ENCODE results near the gene ARHGAP1.

The ARHGAP1 gene

DNA sequence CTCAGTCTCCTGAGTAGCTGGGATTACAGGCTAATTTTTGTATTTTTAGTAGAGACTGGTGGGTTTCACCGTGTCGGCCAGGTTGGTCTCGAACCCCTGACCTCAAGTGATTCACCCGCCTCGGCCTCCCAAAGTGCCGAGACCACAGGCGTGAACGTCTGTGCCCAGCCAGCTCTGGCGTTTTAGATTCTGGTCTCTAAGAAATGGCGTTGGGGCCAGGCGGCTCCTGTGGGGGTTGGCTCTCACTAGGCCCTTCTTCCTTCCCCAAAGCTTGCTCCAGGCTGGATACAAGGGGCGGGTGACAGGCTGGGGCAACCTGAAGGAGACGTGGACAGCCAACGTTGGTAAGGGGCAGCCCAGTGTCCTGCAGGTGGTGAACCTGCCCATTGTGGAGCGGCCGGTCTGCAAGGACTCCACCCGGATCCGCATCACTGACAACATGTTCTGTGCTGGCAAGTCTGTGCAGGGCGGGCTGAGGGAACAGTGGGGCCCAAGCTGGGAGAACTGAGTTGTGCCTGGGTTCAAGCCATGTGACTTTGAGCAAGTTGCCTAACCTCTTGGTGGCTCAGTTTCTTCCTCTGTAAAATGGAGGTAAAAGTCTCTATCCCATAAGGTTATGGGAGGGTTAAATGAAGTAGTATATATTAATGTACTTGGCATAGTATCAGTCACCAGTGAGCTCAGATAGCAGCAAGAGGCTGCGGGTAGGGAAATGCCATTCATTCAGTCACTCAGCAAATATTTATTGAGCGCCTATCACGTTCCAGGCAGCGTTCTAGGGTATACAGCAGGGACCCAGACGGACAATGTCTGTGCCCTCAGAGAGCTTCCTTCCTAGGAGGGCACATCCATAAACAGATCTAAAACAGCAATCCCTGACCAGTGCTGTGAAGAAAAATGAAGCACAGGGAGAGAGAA is 28.9 kb upstream of the ARHGAP1 start:
- no peaks in the 10 kb centered on the region for H3K36me3 ChIP-seq (ENCODE audit: insufficient read depth, low read length)
- H3K4me3 ChIP-seq (ENCODE audit: low read length), result no peak overlapping the region
- no peaks in the 10 kb centered on the region for H3K9me3 ChIP-seq (ENCODE audit: low read length)
- H3K4me1 ChIP-seq (ENCODE audit: insufficient read depth, low read length), result no peaks in the 10 kb centered on the region
- no peaks in the 10 kb centered on the region for H3K27me3 ChIP-seq (ENCODE audit: insufficient read depth, low read length)
- no peak overlapping the region for H2AFZ ChIP-seq (ENCODE audit: low read depth, low read length)

DNA sequence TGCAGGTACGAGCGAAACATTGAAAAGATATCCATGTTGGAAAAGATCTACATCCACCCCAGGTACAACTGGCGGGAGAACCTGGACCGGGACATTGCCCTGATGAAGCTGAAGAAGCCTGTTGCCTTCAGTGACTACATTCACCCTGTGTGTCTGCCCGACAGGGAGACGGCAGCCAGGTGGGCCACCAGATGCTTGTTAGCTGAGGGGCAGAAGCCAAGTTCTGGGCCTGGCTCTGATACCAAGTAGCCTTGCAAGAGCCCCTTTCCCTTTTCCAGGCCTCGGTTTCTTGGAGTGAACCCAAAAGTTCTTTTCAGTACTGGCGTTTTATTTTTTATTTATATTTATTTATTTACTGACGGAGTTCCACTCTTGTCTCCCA is 28.2 kb upstream of the ARHGAP1 start:
- Histone ChIP-seq H3K4me3 (ENCODE audit: low read length) (no peak overlapping the region), H3K9me3 (ENCODE audit: low read length) (no peaks in the 10 kb centered on the region), H3K27me3 (ENCODE audit: insufficient read depth, low read length) (no peaks in the 10 kb centered on the region), H3K4me1 (ENCODE audit: insufficient read depth, low read length) (no peaks in the 10 kb centered on the region), H2AFZ (ENCODE audit: low read depth, low read length) (no peak overlapping the region), H3K36me3 (ENCODE audit: insufficient read depth, low read length) (no peaks in the 10 kb centered on the region)

DNA sequence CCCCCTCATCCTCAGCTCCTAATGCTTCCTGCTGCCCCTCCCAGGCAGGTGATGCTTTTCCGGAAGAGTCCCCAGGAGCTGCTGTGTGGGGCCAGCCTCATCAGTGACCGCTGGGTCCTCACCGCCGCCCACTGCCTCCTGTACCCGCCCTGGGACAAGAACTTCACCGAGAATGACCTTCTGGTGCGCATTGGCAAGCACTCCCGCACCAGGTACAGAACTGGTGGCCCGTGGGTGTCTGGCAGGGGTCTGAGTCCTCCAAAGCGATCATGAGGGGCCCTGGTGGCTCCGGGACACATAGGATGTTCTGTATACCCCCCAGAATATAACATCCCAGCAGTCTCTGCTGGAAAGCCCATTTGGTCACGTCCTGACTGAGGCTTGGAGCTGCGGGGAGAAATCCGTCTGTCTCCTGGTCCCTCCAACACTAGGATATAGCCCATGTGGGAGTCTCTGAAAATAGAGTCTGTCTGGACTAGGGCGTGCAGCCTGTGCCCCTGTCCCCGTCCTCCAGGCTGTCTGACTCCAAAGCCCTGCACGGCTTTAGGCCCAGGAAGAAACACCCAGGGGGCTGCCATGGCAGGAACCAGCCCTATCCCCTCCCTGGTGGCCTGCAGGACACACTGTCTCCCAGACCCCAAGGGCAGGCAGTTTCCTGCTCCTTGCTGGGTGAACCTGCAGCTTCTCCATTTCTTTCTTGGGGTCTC is 27.7 kb upstream of the ARHGAP1 start:
- H3K4me1 ChIP-seq (ENCODE audit: insufficient read depth, low read length), result no peaks in the 10 kb centered on the region
- no peak overlapping the region for H2AFZ ChIP-seq (ENCODE audit: low read depth, low read length)
- no peaks in the 10 kb centered on the region for H3K9me3 ChIP-seq (ENCODE audit: low read length)
- H3K27me3 ChIP-seq (ENCODE audit: insufficient read depth, low read length), result no peaks in the 10 kb centered on the region
- no peaks in the 10 kb centered on the region for H3K36me3 ChIP-seq (ENCODE audit: insufficient read depth, low read length)
- no peak overlapping the region for H3K4me3 ChIP-seq (ENCODE audit: low read length)

DNA sequence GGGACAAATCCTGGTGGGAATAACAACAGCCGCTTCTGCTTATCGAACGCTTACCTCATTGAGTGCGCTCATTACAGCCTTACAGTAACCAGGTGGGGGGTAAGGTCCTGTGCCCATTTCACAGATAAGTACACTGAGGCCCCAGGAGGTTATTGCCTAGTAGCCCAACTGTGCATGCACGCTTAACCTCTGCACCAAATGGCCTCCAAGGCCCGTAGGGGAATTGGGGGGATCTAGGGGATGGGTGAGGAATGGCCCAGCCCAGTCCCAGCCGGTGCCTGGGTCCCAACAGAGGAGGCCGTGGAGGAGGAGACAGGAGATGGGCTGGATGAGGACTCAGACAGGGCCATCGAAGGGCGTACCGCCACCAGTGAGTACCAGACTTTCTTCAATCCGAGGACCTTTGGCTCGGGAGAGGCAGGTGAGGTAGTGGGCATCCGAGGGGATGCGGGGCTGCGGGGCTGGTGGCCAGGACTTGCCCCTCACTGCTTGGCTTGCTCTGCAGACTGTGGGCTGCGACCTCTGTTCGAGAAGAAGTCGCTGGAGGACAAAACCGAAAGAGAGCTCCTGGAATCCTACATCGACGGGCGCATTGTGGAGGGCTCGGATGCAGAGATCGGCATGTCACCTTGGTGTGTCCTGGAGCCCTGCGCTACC is 25.9 kb upstream of the ARHGAP1 start:
- peaks cover 2% of the 10 kb centered on the region for H3K9me3 ChIP-seq (ENCODE audit: low read length)
- H3K4me3 ChIP-seq (ENCODE audit: low read length), result no peak overlapping the region
- no peaks in the 10 kb centered on the region for H3K4me1 ChIP-seq (ENCODE audit: insufficient read depth, low read length)
- H2AFZ ChIP-seq (ENCODE audit: low read depth, low read length), result no peak overlapping the region
- H3K27me3 ChIP-seq (ENCODE audit: insufficient read depth, low read length), result no peaks in the 10 kb centered on the region
- H3K36me3 ChIP-seq (ENCODE audit: insufficient read depth, low read length), result no peaks in the 10 kb centered on the region

DNA sequence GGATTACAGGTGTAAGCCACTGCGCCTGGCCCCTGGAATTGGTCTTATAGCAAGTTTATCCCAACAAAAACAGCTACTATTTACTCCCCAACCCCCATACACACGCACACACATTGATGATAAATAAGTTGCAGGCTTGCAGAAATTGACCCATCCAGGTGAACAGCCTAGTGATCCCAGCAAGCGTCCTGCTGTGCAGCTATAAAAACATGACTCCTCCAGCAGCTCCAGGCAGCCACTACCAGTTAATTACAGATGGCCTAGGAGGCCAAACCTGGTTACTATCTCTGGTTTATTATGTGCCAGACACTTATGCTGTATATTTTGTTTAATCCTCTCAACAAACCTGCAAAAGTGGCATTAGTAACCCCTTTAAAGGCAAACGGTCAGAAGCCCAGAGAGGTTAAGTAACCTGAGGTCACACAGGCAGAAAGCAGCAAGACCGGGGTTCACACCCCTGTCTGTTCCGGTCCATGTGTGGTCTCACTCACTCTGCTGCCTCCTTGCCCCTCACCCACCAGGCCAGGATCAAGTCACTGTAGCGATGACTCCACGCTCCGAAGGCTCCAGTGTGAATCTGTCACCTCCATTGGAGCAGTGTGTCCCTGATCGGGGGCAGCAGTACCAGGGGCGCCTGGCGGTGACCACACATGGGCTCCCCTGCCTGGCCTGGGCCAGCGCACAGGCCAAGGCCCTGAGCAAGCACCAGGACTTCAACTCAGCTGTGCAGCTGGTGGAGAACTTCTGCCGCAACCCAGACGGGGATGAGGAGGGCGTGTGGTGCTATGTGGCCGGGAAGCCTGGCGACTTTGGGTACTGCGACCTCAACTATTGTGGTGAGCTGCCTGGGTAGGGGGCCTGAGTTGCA is 25.2 kb upstream of the ARHGAP1 start:
- no peak overlapping the region for H2AFZ ChIP-seq (ENCODE audit: low read depth, low read length)
- H3K9me3 ChIP-seq (ENCODE audit: low read length), result peaks cover 2% of the 10 kb centered on the region
- H3K27me3 ChIP-seq (ENCODE audit: insufficient read depth, low read length), result no peaks in the 10 kb centered on the region
- H3K4me3 ChIP-seq (ENCODE audit: low read length), result no peak overlapping the region
- H3K36me3 ChIP-seq (ENCODE audit: insufficient read depth, low read length), result no peaks in the 10 kb centered on the region
- H3K4me1 ChIP-seq (ENCODE audit: insufficient read depth, low read length), result no peaks in the 10 kb centered on the region

DNA sequence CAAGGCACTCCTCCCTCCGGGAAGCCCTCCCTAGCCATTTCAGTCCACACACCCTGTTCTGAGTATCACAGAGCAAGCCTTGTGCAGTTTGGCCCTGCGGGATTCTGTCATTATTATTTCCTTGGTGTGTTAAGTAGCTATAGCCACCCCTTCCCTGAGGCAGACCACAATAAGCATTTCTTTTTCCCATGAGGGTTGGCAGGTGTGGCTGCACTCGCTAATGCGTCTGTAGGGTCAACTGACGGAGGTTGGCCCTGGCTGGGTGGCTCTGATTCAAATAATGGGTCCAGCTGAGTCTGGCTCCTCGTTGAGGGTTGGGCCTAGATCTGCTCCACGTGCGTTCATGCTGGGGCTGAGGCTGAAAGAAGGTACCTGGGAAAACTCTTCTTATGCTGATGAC is 23.7 kb upstream of the ARHGAP1 start:
- H3K36me3 ChIP-seq (ENCODE audit: insufficient read depth, low read length), result no peaks in the 10 kb centered on the region
- H3K4me3 ChIP-seq (ENCODE audit: low read length), result no peak overlapping the region
- peaks cover 2% of the 10 kb centered on the region for H3K9me3 ChIP-seq (ENCODE audit: low read length)
- no peak overlapping the region for H2AFZ ChIP-seq (ENCODE audit: low read depth, low read length)
- H3K27me3 ChIP-seq (ENCODE audit: insufficient read depth, low read length), result no peaks in the 10 kb centered on the region
- peaks cover 6% of the 10 kb centered on the region for H3K4me1 ChIP-seq (ENCODE audit: insufficient read depth, low read length)

DNA sequence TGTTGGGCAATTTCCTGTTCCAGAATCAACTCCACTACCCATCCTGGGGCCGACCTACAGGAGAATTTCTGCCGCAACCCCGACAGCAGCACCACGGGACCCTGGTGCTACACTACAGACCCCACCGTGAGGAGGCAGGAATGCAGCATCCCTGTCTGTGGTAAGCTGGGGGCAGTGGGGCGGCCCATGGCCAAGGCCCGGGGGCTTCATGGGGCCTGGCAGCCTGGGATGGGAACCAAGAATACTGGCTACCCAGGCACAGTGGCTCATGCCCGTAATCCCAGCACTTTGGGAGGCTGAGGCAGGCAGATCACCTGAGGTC is 22.9 kb upstream of the ARHGAP1 start:
- peaks cover 7% of the 10 kb centered on the region for H3K4me1 ChIP-seq (ENCODE audit: insufficient read depth, low read length)
- H3K27me3 ChIP-seq (ENCODE audit: insufficient read depth, low read length), result no peaks in the 10 kb centered on the region
- peaks cover 2% of the 10 kb centered on the region for H3K9me3 ChIP-seq (ENCODE audit: low read length)
- no peak overlapping the region for H2AFZ ChIP-seq (ENCODE audit: low read depth, low read length)
- H3K36me3 ChIP-seq (ENCODE audit: insufficient read depth, low read length), result no peaks in the 10 kb centered on the region
- H3K4me3 ChIP-seq (ENCODE audit: low read length), result no peak overlapping the region

DNA sequence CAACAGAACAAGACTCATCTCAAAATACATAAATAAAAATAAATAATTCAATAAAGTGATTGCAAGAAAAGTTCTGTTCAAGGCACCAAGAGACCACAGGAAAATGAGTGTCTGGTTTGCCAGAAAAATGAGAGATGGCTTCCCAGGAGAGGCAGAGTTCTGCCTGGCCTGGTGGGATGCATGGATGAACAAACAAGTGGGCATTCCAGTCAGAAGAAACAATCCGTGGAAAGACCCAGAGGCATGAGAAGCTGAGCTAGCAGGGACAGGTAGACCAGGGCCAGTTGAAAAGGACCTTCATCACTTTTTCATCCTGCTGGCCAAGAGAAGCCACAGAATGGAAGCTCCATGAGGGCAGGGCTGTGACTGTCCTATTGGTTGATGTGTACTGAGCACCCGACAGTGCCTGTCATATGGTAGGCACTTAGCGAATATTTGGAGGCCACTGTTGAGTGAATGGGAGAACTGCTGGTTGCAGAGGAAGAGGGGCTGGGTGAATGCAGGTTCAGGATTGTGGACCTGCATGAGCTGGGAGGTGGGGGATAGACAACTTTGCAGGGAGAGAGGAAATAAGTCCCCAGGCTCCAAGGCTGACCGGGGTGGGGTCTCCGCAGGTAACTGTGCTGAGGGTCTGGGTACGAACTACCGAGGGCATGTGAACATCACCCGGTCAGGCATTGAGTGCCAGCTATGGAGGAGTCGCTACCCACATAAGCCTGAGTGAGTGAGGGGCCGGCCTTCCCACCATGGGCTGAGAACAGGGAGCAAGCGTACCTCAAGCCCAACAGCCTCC is 22.3 kb upstream of the ARHGAP1 start:
- H3K4me1 ChIP-seq (ENCODE audit: insufficient read depth, low read length), result peaks cover 7% of the 10 kb centered on the region
- H2AFZ ChIP-seq (ENCODE audit: low read depth, low read length), result no peak overlapping the region
- H3K4me3 ChIP-seq (ENCODE audit: low read length), result no peak overlapping the region
- no peaks in the 10 kb centered on the region for H3K36me3 ChIP-seq (ENCODE audit: insufficient read depth, low read length)
- no peaks in the 10 kb centered on the region for H3K27me3 ChIP-seq (ENCODE audit: insufficient read depth, low read length)
- H3K9me3 ChIP-seq (ENCODE audit: low read length), result peaks cover 2% of the 10 kb centered on the region

DNA sequence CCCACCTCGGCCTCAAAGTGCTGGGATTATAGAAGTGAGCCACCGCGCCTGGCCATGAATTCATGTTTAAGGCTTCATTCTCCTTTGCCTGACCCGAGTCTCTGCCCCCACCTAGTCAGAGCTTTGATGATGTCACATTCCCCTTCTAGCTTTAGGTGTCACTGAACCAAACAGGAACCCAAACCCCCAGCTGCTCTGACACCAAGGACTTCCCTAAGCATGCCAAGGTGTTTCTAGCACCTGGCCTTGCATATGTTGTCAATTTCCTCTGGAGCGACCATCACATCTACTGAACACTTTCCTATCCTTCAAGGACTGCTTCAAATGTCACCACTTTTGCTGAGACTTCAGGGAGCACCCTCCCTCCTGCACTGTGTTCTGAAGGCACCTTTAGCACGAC is 20.9 kb upstream of the ARHGAP1 start:
- peaks cover 7% of the 10 kb centered on the region for H3K4me1 ChIP-seq (ENCODE audit: insufficient read depth, low read length)
- no peaks in the 10 kb centered on the region for H3K36me3 ChIP-seq (ENCODE audit: insufficient read depth, low read length)
- no peak overlapping the region for H2AFZ ChIP-seq (ENCODE audit: low read depth, low read length)
- H3K27me3 ChIP-seq (ENCODE audit: insufficient read depth, low read length), result no peaks in the 10 kb centered on the region
- no peak overlapping the region for H3K4me3 ChIP-seq (ENCODE audit: low read length)
- H3K9me3 ChIP-seq (ENCODE audit: low read length), result peaks cover 2% of the 10 kb centered on the region

DNA sequence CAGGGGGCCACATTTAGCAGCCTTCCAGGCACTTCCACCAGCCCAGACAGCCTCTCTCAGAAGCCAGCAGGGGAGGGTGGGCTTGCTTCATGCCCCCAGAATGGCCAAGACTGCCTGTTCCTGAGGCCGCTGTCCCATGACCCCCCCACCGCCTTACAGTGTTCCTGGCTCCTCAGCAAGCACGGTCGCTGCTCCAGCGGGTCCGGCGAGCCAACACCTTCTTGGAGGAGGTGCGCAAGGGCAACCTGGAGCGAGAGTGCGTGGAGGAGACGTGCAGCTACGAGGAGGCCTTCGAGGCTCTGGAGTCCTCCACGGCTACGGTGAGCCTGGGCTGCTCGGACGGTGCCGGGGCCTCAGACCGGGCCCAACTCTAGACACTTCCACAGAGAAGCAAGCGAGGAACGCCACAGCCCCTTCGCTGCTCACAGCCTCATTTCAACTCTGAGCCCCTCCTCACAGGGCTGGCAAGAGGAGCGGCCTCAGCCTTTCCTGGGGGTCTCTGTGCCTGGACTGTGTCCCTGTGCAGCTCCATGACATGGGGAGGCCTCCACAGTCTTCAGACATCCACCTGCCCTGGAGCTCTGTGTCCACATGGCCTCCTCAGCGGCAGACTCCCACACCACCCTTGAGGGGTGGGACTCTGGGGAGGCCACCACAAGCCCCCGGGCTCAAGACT is 19.3 kb upstream of the ARHGAP1 start:
- Histone ChIP-seq H2AFZ (ENCODE audit: low read depth, low read length) (no peak overlapping the region), H3K27me3 (ENCODE audit: insufficient read depth, low read length) (no peaks in the 10 kb centered on the region), H3K4me1 (ENCODE audit: insufficient read depth, low read length) (peaks cover 7% of the 10 kb centered on the region), H3K4me3 (ENCODE audit: low read length) (no peak overlapping the region), H3K9me3 (ENCODE audit: low read length) (peaks cover 2% of the 10 kb centered on the region), H3K36me3 (ENCODE audit: insufficient read depth, low read length) (no peaks in the 10 kb centered on the region)

DNA sequence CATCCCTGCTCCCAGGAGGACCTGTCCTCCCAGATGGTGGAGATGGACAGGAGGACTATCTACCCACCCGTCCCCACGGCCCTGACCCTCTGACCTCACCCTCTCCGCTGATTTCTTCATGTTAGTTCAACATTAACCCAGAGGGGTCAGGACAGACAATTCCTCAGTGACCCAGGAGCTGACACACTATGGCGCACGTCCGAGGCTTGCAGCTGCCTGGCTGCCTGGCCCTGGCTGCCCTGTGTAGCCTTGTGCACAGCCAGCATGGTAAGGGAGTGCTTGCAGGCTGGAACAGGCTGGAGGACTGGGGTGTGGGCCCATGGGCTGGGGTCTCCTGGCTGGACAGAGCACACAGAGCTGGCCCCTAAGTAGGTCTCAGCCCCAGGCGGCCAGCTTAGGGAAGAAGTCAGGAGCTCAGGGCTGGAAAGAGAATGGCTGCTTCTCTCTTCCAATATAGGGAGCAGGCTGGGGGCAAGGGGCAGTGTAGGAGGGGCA is 18.7 kb upstream of the ARHGAP1 start, which contains the start of gene F2:
F2 (plus strand) TSS at position 166 of the 495 bp plus-strand sequence; CDS start at position 189, 23 bp downstream.
- Histone ChIP-seq H3K9me3 (ENCODE audit: low read length) (peaks cover 2% of the 10 kb centered on the region), H3K36me3 (ENCODE audit: insufficient read depth, low read length) (no peaks in the 10 kb centered on the region), H3K4me3 (ENCODE audit: low read length) (no peak within 1 kb of the TSS), H2AFZ (ENCODE audit: low read depth, low read length) (no peak within 1 kb of the TSS), H3K4me1 (ENCODE audit: insufficient read depth, low read length) (peaks cover 7% of the 10 kb centered on the region), H3K27me3 (ENCODE audit: insufficient read depth, low read length) (no peaks in the 10 kb centered on the region)
